PC-9 (cell line): ENCODE measurements around the gene INMT.

ENCODE experiments used
- EZH2 ChIP-seq: fragments of 200-600 bp; sonication (generic); IDR thresholded peaks from 2 replicates; pipeline ENCODE4 v1.8.0; 2017; ENCODE audit warnings: antibody characterized with exemption, low read depth
- TF ChIP-seq, protein P1 (sequence below): fragments of 200-600 bp; sonication (generic); conservative IDR thresholded peaks from 2 replicates; pipeline ENCODE4 v1.6.1; 2017; ENCODE audit warnings: mixed run types, antibody characterized with exemption, mild to moderate bottlenecking, moderate library complexity

DNA sequence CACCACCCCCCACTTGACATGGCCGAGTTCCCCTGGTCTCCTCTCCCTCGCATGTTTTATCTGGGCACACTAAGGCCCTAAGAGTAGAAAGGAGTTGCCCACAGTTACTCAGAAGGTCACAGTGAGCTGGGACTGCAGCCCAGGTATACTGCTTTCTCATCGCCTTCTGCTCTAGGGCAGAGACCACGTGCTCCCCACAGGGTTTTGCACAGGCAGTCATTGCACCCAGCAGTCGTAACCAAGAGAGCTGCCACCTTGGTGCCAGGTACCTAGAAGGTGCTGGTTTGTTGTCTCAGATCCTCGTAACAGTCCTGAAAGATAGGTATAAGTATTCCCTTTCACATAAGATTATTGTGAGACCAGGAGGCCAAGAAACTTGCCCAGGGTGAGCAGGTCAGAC is 21.0 kb downstream of the INMT start:
- TF ChIP-seq, protein P1, sequence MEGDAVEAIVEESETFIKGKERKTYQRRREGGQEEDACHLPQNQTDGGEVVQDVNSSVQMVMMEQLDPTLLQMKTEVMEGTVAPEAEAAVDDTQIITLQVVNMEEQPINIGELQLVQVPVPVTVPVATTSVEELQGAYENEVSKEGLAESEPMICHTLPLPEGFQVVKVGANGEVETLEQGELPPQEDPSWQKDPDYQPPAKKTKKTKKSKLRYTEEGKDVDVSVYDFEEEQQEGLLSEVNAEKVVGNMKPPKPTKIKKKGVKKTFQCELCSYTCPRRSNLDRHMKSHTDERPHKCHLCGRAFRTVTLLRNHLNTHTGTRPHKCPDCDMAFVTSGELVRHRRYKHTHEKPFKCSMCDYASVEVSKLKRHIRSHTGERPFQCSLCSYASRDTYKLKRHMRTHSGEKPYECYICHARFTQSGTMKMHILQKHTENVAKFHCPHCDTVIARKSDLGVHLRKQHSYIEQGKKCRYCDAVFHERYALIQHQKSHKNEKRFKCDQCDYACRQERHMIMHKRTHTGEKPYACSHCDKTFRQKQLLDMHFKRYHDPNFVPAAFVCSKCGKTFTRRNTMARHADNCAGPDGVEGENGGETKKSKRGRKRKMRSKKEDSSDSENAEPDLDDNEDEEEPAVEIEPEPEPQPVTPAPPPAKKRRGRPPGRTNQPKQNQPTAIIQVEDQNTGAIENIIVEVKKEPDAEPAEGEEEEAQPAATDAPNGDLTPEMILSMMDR = no peak
- no peak for TF ChIP-seq EZH2
